Measurements from ENCODE around the gene USP34. TPM values are rescaled to one million over a fixed set of nuclear protein-coding genes. Genes with fewer than 3 reads are reported as not detected.

Gene USP34
- total and polyA plus RNA-seq, 2 donors (not counting 1 experiment from before 2014, with no cell fraction given), result 52.4 to 129 TPM

GRCh38 chr2:61275575-61276184 is 195.2 kb downstream of the USP34 start:
- H3K9me3 ChIP-seq (ENCODE audit: control insufficient read depth, insufficient read depth, low read depth, low read length), result no peaks in the 10 kb centered on the region
- H3K36me3 ChIP-seq (ENCODE audit: control insufficient read depth, insufficient read depth, low read length), result no peaks in the 10 kb centered on the region
- H3K27ac ChIP-seq (ENCODE audit: insufficient read depth, low read length), result no peak overlapping the region
- no peak overlapping the region for H2AFZ ChIP-seq (ENCODE audit: low read length)
- no peak overlapping the region for H3K9ac ChIP-seq (ENCODE audit: insufficient read depth, low read length)
- H3K79me2 ChIP-seq (ENCODE audit: control insufficient read depth, insufficient read depth, low read length), result no peaks in the 10 kb centered on the region
- DNase-seq (ENCODE audit: low read depth in 2 of 2), result no peak
- TF ChIP-seq EZH2 (IDR thresholded peaks at IDR 0.05; ENCODE audit: low read length, missing control alignments), result no peak
- TF ChIP-seq CTCF (conservative IDR thresholded peaks at IDR 0.05 in 1 of 2, IDR thresholded peaks at IDR 0.05 in 1 of 2; ENCODE audit: low read depth in 1 of 2, low read length in 2 of 2), result no peak
- no peaks in the 10 kb centered on the region for H3K4me1 ChIP-seq (ENCODE audit: control insufficient read depth, extremely low read depth, insufficient read depth, low read length)
- H4K20me1 ChIP-seq (ENCODE audit: control insufficient read depth, extremely low read depth, insufficient read depth, low read length), result no peaks in the 10 kb centered on the region
- no peak overlapping the region for H3K4me2 ChIP-seq (ENCODE audit: extremely low read depth, insufficient read depth, low read length)
- H3K4me3 ChIP-seq (replicated peaks in 1 of 4; ENCODE audit: control extremely low read depth in 1 of 4, insufficient read depth in 1 of 4, low read depth in 3 of 4, low read length in 4 of 4), result no peak overlapping the region
- H3K27me3 ChIP-seq (ENCODE audit: control insufficient read depth, insufficient read depth, low read length), result no peaks in the 10 kb centered on the region

- Histone ChIP-seq H3K9ac (ENCODE audit: insufficient read depth, low read length) (no peak overlapping the region), H3K4me3 (replicated peaks in 1 of 4; ENCODE audit: control extremely low read depth in 1 of 4, insufficient read depth in 1 of 4, low read depth in 3 of 4, low read length in 4 of 4) (no peak overlapping the region), H3K9me3 (ENCODE audit: control insufficient read depth, insufficient read depth, low read depth, low read length) (no peaks in the 10 kb centered on the region), H2AFZ (ENCODE audit: low read length) (no peak overlapping the region), H3K4me1 (ENCODE audit: control insufficient read depth, extremely low read depth, insufficient read depth, low read length) (no peaks in the 10 kb centered on the region), H3K27ac (ENCODE audit: insufficient read depth, low read length) (no peak overlapping the region), H3K4me2 (ENCODE audit: extremely low read depth, insufficient read depth, low read length) (no peak overlapping the region), H3K79me2 (ENCODE audit: control insufficient read depth, insufficient read depth, low read length) (no peaks in the 10 kb centered on the region), H3K36me3 (ENCODE audit: control insufficient read depth, insufficient read depth, low read length) (peaks cover 1% of the 10 kb centered on the region), H4K20me1 (ENCODE audit: control insufficient read depth, extremely low read depth, insufficient read depth, low read length) (no peaks in the 10 kb centered on the region), H3K27me3 (ENCODE audit: control insufficient read depth, insufficient read depth, low read length) (no peaks in the 10 kb centered on the region)
- DNase-seq (ENCODE audit: low read depth in 2 of 2), result peak in 1 of 2 donors; percentile 39
- TF ChIP-seq CTCF (conservative IDR thresholded peaks at IDR 0.05 in 1 of 2, IDR thresholded peaks at IDR 0.05 in 1 of 2; ENCODE audit: low read depth in 1 of 2, low read length in 2 of 2) (no peak), EZH2 (IDR thresholded peaks at IDR 0.05; ENCODE audit: low read length, missing control alignments) (no peak)
Observed at GRCh38 chr2:61272421-61273070, 198.3 kb downstream of the USP34 start.

GRCh38 chr2:61268249-61268648 is 202.6 kb downstream of the USP34 start:
- H3K27ac ChIP-seq (ENCODE audit: insufficient read depth, low read length), result no peak overlapping the region
- no peaks in the 10 kb centered on the region for H4K20me1 ChIP-seq (ENCODE audit: control insufficient read depth, extremely low read depth, insufficient read depth, low read length)
- no peak overlapping the region for H2AFZ ChIP-seq (ENCODE audit: low read length)
- H3K4me1 ChIP-seq (ENCODE audit: control insufficient read depth, extremely low read depth, insufficient read depth, low read length), result no peaks in the 10 kb centered on the region
- H3K4me3 ChIP-seq (replicated peaks in 1 of 4; ENCODE audit: control extremely low read depth in 1 of 4, insufficient read depth in 1 of 4, low read depth in 3 of 4, low read length in 4 of 4), result no peak overlapping the region
- no peaks in the 10 kb centered on the region for H3K79me2 ChIP-seq (ENCODE audit: control insufficient read depth, insufficient read depth, low read length)
- no peaks in the 10 kb centered on the region for H3K9me3 ChIP-seq (ENCODE audit: control insufficient read depth, insufficient read depth, low read depth, low read length)
- H3K36me3 ChIP-seq (ENCODE audit: control insufficient read depth, insufficient read depth, low read length), result peaks cover 1% of the 10 kb centered on the region
- no peak for DNase-seq (ENCODE audit: low read depth in 2 of 2)
- H3K9ac ChIP-seq (ENCODE audit: insufficient read depth, low read length), result no peak overlapping the region
- H3K4me2 ChIP-seq (ENCODE audit: extremely low read depth, insufficient read depth, low read length), result no peak overlapping the region
- no peaks in the 10 kb centered on the region for H3K27me3 ChIP-seq (ENCODE audit: control insufficient read depth, insufficient read depth, low read length)
- TF ChIP-seq CTCF (conservative IDR thresholded peaks at IDR 0.05 in 1 of 2, IDR thresholded peaks at IDR 0.05 in 1 of 2; ENCODE audit: low read depth in 1 of 2, low read length in 2 of 2), result no peak
- no peak for TF ChIP-seq EZH2 (IDR thresholded peaks at IDR 0.05; ENCODE audit: low read length, missing control alignments)
